NCI-H1048 (cell line): ENCODE results near the gene UVSSA.
"Not testable (repeated sequence)": the region's sequence is repeated elsewhere in the genome, so short reads cannot be mapped to it uniquely, and the experiment has no call there.

Source experiments
- DNase-seq: peaks from one replicate; lab custom pipeline; 2025; lab: John Stamatoyannopoulos, UW

The UVSSA gene

GRCh38 chr4:1364217-1364616, 17.2 kb downstream of the UVSSA start:
- DNase-seq: no peak

GRCh38 chr4:1364748-1365147, 17.7 kb downstream of the UVSSA start:
- no peak for DNase-seq

GRCh38 chr4:1365271-1366178, 18.5 kb downstream of the UVSSA start:
- no peak for DNase-seq

GRCh38 chr4:1366371-1367229, 19.6 kb downstream of the UVSSA start:
- DNase-seq: no peak

GRCh38 chr4:1367230-1367935, 20.4 kb downstream of the UVSSA start:
- no peak for DNase-seq

- DNase-seq: no peak
Measured at GRCh38 chr4:1367936-1368289, 20.9 kb downstream of the UVSSA start.

GRCh38 chr4:1368421-1369090, 21.5 kb downstream of the UVSSA start:
- no peak for DNase-seq

- no peak for DNase-seq
Measured at GRCh38 chr4:1369091-1369450, 22.1 kb downstream of the UVSSA start.

GRCh38 chr4:1369479-1370079, 22.6 kb downstream of the UVSSA start:
- DNase-seq: no peak

- no peak for DNase-seq
Measured at GRCh38 chr4:1370321-1371124, 23.5 kb downstream of the UVSSA start.

GRCh38 chr4:1371176-1372165, 24.5 kb downstream of the UVSSA start:
- DNase-seq: no peak

- DNase-seq: not testable (repeated sequence)
Measured at GRCh38 chr4:1372576-1372975, 25.6 kb downstream of the UVSSA start.

- no peak for DNase-seq
Measured at GRCh38 chr4:1373892-1374705, 27.1 kb downstream of the UVSSA start.

GRCh38 chr4:1374706-1375045, 27.7 kb downstream of the UVSSA start:
- no peak for DNase-seq

- no peak for DNase-seq
Measured at GRCh38 chr4:1375051-1375721, 28.2 kb downstream of the UVSSA start.

GRCh38 chr4:1375761-1376322, 28.8 kb downstream of the UVSSA start:
- no peak for DNase-seq

- no peak for DNase-seq
Measured at GRCh38 chr4:1376391-1376840, 29.4 kb downstream of the UVSSA start.
